GM12878 (cell line): ENCODE results near the gene TET3. TPM values are rescaled to one million over a fixed set of nuclear protein-coding genes. Genes with fewer than 3 reads are reported as not detected.

Experiments used
- PBX3 ChIP-seq: IDR thresholded peaks from 2 replicates; pipeline ENCODE4 v1.6.1; 2011; ENCODE audit warnings: mild to moderate bottlenecking, low read depth, low read length, moderate library complexity; ENCODE audit not compliant: insufficient replicate concordance
- TAF1 ChIP-seq: IDR thresholded peaks from 2 replicates; pipeline ENCODE4 v1.6.1; 2011; ENCODE audit warnings: mild to moderate bottlenecking, low read depth, low read length, borderline replicate concordance
- YY1 ChIP-seq: IDR thresholded peaks from 2 replicates; pipeline ENCODE4 v1.6.1; 2011; ENCODE audit warnings: low read depth, mild to moderate bottlenecking, low read length
- ZBTB33 ChIP-seq: fragments of 450-650 bp; IDR thresholded peaks from 2 replicates; pipeline ENCODE4 v1.6.1; 2017; ENCODE audit warnings: mild to moderate bottlenecking
- ZBTB40 ChIP-seq: fragments of 450-650 bp; IDR thresholded peaks from 2 replicates; pipeline ENCODE4 v1.6.1; 2016; ENCODE audit warnings: mild to moderate bottlenecking, moderate library complexity, borderline replicate concordance
- polyA plus RNA-seq, 11 experiments: library from polyadenylated mRNA; depleted of rRNA in 4 of 11; unstranded in 6 of 11; stranded (reverse) in 5 of 11; fragments of >200 nt; fragmentation: Nextera tagmentation in 4 of 11; fragmentation: Illumina TruSeq in 1 of 11; extraction: Ambion mirVana in 4 of 11; extraction: Trizol in 1 of 11; gene quantifications; 1 replicate in 1 of 11; 2 replicates in 10 of 11; pipeline versions ENCODE4 v1.2.1 to v1.2.3, GENCODE V29; 2011 to 2016; ENCODE audit warnings: inconsistent platforms in 2 of 11, missing spikeins in 2 of 11, low read depth in 1 of 11
- total RNA-seq, 4 experiments: library from RNA; depleted of rRNA in 3 of 4; stranded (reverse); fragments of >200 nt in 3 of 4; fragmentation: Illumina TruSeq in 1 of 4; extraction: Trizol in 1 of 4; gene quantifications; 2 replicates each; pipeline versions ENCODE4 v1.2.1 to v1.2.3, GENCODE V29; 2013 to 2021

The TET3 gene
- total and polyA plus RNA-seq, 10 of the 15 experiments (the other 5 are each of a cell fraction or from before 2014, with no cell fraction given), result 0.77 to 25.9 (median 8.5) TPM

GRCh38 chr2:74014813-74015212, 30.1 kb downstream of the TET3 start (continued):
- TF ChIP-seq ZBTB40 (no peak), PBX3 (no peak), ZBTB33 (no peak), TAF1 (no peak), YY1 (no peak)
